A673 (cell line): ENCODE measurements around the gene EXPH5.

Source experiments
- CTCF ChIP-seq: fragments of 300-800, 200-600 bp; sonication (generic); conservative IDR thresholded peaks from 2 replicates; pipeline ENCODE4 v1.5.1; 2017; ENCODE audit warnings: low read depth, mild to moderate bottlenecking, antibody characterized with exemption, low read length, moderate library complexity, mixed read lengths
- EZH2 ChIP-seq: fragments of 200-600 bp; sonication (generic); IDR thresholded peaks from 2 replicates; pipeline ENCODE4 v1.6.1; 2017; ENCODE audit warnings: borderline replicate concordance, low read depth, mild to moderate bottlenecking, mixed read lengths, antibody characterized with exemption, low read length; ENCODE audit not compliant: poor library complexity, severe bottlenecking

DNA sequence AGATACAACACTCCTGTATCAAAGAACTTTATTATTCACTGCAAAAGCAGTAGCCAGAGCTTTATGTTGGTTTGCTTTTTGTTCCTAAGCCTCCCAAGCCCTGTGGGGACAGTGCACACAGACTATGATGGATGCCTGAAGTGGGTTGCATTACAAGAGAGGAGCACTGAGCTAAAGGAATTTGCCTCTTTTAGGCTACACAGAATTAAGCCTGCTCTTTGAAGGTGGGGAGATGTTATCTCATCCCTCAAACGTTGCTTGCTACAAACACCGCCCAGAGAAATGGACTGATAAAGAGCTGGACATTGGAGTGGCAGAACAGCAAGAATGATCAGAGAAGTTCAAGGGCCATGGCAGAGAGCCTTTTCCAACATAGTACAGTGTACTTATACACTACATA lies 92.8 kb downstream of the EXPH5 start:
- no peak for TF ChIP-seq CTCF
- TF ChIP-seq EZH2 = no peak
